HepG2 (cell line): ENCODE results near the gene DSEL. TPM values are rescaled to one million over a fixed set of nuclear protein-coding genes. Genes with fewer than 3 reads are reported as not detected.

ENCODE experiments used
- CREB3 ChIP-seq: sonication (generic); formaldehyde crosslinking; IDR thresholded peaks from 2 replicates; pipeline ENCODE4 v1.5.0; 2020; ENCODE audit warnings: missing genetic modification reagents
- ELF4 ChIP-seq: sonication (generic); formaldehyde crosslinking; IDR thresholded peaks from 2 replicates; pipeline ENCODE4 v1.5.0; 2020; ENCODE audit warnings: missing genetic modification reagents, mild to moderate bottlenecking, moderate library complexity, borderline replicate concordance
- GABPA ChIP-seq, 2 experiments: IDR thresholded peaks; 2 replicates each; pipeline ENCODE4 v1.6.1; 2011 to 2016; ENCODE audit warnings: low read depth in 2 of 2, low read length in 1 of 2, missing biosample characterization in 1 of 2, missing genetic modification characterization in 1 of 2
- GPBP1L1 ChIP-seq: sonication (generic); formaldehyde crosslinking; IDR thresholded peaks from 2 replicates; pipeline ENCODE4 v1.5.0; 2020; ENCODE audit warnings: mild to moderate bottlenecking, missing genetic modification reagents
- HDAC1 ChIP-seq: sonication (generic); formaldehyde crosslinking; IDR thresholded peaks from 2 replicates; pipeline ENCODE4 v1.5.1; 2020; ENCODE audit warnings: mild to moderate bottlenecking, missing genetic modification reagents
- HIVEP1 ChIP-seq: sonication (generic); formaldehyde crosslinking; IDR thresholded peaks from 2 replicates; pipeline ENCODE4 v1.4.0; 2020; ENCODE audit warnings: mild to moderate bottlenecking, missing genetic modification reagents
- KAT2B ChIP-seq: fragments of 150-350 bp; IDR thresholded peaks from 2 replicates; pipeline ENCODE4 v1.6.1; 2014; ENCODE audit warnings: low read depth, low read length, borderline replicate concordance
- KDM1A ChIP-seq: IDR thresholded peaks from 2 replicates; pipeline ENCODE4 v1.6.1; 2016; ENCODE audit warnings: missing compliant biosample characterization
- MAFG ChIP-seq: sonication (generic); formaldehyde crosslinking; IDR thresholded peaks from 2 replicates; pipeline ENCODE4 v1.5.1; 2020; ENCODE audit warnings: mild to moderate bottlenecking, missing genetic modification reagents
- MBNL3 ChIP-seq: fragments of 250-450 bp; sonication (Bioruptor Pico); conservative IDR thresholded peaks from 2 replicates; pipeline ENCODE4 v1.8.0; 2022; ENCODE audit warnings: mild to moderate bottlenecking, inconsistent platforms
- MXD3 ChIP-seq: IDR thresholded peaks from 2 replicates; pipeline ENCODE4 v1.6.1; 2016; ENCODE audit warnings: mild to moderate bottlenecking, missing biosample characterization, missing genetic modification reagents
- MYPOP ChIP-seq: sonication (generic); formaldehyde crosslinking; IDR thresholded peaks from 2 replicates; pipeline ENCODE4 v1.8.1; 2023; ENCODE audit warnings: mild to moderate bottlenecking, moderate library complexity, missing genetic modification reagents
- RCOR2 ChIP-seq: IDR thresholded peaks from 2 replicates; pipeline ENCODE4 v1.6.1; 2016; ENCODE audit warnings: missing biosample characterization, missing genetic modification reagents
- RNF2 ChIP-seq: fragments of 450-650 bp; conservative IDR thresholded peaks from 2 replicates; pipeline ENCODE4 v1.6.1; 2016; ENCODE audit warnings: low read depth
- SAFB2 ChIP-seq: sonication (generic); formaldehyde crosslinking; IDR thresholded peaks from 2 replicates; pipeline ENCODE4 v1.5.1; 2020; ENCODE audit warnings: missing genetic modification reagents, low read depth, mild to moderate bottlenecking, borderline replicate concordance
- XRCC5 ChIP-seq: fragments of 200-400 bp; formaldehyde crosslinking; optimal IDR thresholded peaks from 2 replicates; pipeline ENCODE3; 2017; ENCODE audit warnings: mild to moderate bottlenecking, low read length
- ZBTB21 ChIP-seq: sonication (generic); formaldehyde crosslinking; IDR thresholded peaks from 2 replicates; pipeline ENCODE4 v1.4.0; 2020; ENCODE audit warnings: missing genetic modification reagents
- ZNF350 ChIP-seq: sonication (generic); formaldehyde crosslinking; IDR thresholded peaks from 2 replicates; pipeline ENCODE4 v1.4.0; 2020; ENCODE audit warnings: mild to moderate bottlenecking, low read depth, missing genetic modification reagents, borderline replicate concordance
- ZNF782 ChIP-seq: sonication (generic); formaldehyde crosslinking; IDR thresholded peaks from 2 replicates; pipeline ENCODE4 v1.4.0; 2020; ENCODE audit warnings: missing genetic modification reagents, mild to moderate bottlenecking, borderline replicate concordance
- ZSCAN29 ChIP-seq: sonication (generic); formaldehyde crosslinking; conservative IDR thresholded peaks from 2 replicates; pipeline ENCODE4 v1.4.0; 2020; ENCODE audit warnings: mild to moderate bottlenecking, missing genetic modification reagents
- polyA plus RNA-seq, 8 experiments: library from polyadenylated mRNA; depleted of rRNA in 3 of 8; stranded (reverse) in 7 of 8; unstranded in 1 of 8; fragments of >200 nt; fragmentation: Illumina TruSeq in 4 of 8; extraction: Trizol in 4 of 8; gene quantifications; 2 replicates each; pipeline versions ENCODE4 v1.2.1 to v1.2.3, GENCODE V29; 2011 to 2016; ENCODE audit warnings: low read depth in 4 of 8, missing spikeins in 1 of 8, mixed read lengths in 1 of 8; ENCODE audit not compliant: insufficient read depth in 1 of 8
- total RNA-seq, 5 experiments: library from RNA; depleted of rRNA; stranded (reverse); fragments of >200 nt; fragmentation: Illumina TruSeq; extraction: Trizol; gene quantifications; 2 replicates each; pipeline ENCODE4 v1.2.3, GENCODE V29; 2016; ENCODE audit warnings: low read depth in 1 of 5
- TF ChIP-seq, protein P1 (sequence below): conservative IDR thresholded peaks from 2 replicates; pipeline ENCODE4 v1.6.1; 2018; ENCODE audit warnings: missing genetic modification reagents
- TF ChIP-seq, protein P2 (sequence below): sonication (generic); formaldehyde crosslinking; IDR thresholded peaks from 2 replicates; pipeline ENCODE4 v1.4.0; 2020; ENCODE audit warnings: missing genetic modification reagents

DSEL gene
- total and polyA plus RNA-seq, 2 of the 13 experiments (the other 11 are each of a cell fraction or from before 2014, with no cell fraction given), result 0.07 to 0.11 TPM

DNA sequence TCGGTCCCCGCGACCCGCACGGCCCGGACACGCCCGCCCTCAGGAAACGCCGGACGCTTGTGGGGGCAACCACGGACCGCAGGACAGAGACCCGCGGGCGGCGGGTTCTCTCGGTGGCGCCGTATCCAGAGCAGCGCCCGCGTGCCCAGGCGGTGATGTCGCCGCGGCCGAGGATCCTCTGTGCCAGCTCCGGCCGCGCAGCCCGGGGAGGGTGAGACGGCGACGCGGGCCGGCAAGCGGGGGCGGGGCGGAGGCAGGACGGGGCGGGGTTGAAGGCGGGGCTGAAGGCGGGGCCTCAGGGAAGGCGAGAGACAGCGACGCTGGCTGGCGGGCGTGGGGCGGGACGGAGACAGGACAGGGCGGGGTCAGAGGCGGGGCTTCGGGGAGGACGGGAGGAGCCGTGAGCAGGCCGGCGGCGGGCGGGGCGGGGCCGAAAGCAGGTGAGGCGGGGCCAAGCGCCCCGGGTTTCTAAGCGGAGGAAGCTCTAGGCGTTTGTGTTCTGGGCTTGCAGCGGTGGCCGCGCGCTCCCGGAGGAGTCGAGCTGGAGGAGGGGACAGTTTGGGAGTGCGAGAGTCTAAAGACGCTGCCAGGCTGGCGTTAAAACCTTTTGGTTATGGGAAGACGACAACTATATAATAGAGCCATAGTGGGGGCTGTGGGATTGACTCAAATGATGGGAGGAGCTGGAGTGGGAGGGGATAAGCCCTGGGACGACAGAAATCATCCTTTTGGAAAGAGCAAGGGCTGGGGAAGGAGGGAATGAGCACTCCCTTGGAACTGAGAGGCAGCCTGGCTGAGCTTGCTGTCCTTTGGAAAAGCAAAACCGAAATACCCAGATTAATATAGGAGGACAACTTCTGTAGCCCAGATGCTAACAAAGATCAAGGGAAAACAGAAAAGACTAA lies at the start of gene DSEL (continued):
- TF ChIP-seq, protein P1, sequence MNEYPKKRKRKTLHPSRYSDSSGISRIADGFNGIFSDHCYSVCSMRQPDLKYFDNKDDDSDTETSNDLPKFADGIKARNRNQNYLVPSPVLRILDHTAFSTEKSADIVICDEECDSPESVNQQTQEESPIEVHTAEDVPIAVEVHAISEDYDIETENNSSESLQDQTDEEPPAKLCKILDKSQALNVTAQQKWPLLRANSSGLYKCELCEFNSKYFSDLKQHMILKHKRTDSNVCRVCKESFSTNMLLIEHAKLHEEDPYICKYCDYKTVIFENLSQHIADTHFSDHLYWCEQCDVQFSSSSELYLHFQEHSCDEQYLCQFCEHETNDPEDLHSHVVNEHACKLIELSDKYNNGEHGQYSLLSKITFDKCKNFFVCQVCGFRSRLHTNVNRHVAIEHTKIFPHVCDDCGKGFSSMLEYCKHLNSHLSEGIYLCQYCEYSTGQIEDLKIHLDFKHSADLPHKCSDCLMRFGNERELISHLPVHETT, result no peak
- TF ChIP-seq RNF2 (0 out of 2 replicates have a peak, but pooled peaks have one; percentile 58), GABPA (IDR thresholded peaks at IDR 0.05; ENCODE audit: low read depth, low read length) (no peak), GABPA (CRISPR knock-in tag; IDR thresholded peaks at IDR 0.05; ENCODE audit: low read depth) (no peak), ZNF350 (CRISPR knock-in tag) (no peak), ZSCAN29 (no peak), ZBTB21 (CRISPR knock-in tag) (no peak), ZNF782 (CRISPR knock-in tag) (no peak), ELF4 (CRISPR knock-in tag) (no peak), MYPOP (no peak), RCOR2 (CRISPR knock-in tag) (no peak), MXD3 (CRISPR knock-in tag) (0 out of 2 replicates have a peak, but pooled peaks have one; percentile 42), MAFG (CRISPR knock-in tag) (no peak), KDM1A (CRISPR knock-in tag) (no peak), MBNL3 (CRISPR knock-in tag) (no peak), GPBP1L1 (CRISPR knock-in tag) (no peak), KAT2B (no peak), XRCC5 (no peak), SAFB2 (CRISPR knock-in tag) (no peak), CREB3 (CRISPR knock-in tag) (no peak), HDAC1 (no peak), HIVEP1 (CRISPR knock-in tag) (peak; percentile 2; the same call in 1 of the 2 replicates)
- TF ChIP-seq, protein P2, sequence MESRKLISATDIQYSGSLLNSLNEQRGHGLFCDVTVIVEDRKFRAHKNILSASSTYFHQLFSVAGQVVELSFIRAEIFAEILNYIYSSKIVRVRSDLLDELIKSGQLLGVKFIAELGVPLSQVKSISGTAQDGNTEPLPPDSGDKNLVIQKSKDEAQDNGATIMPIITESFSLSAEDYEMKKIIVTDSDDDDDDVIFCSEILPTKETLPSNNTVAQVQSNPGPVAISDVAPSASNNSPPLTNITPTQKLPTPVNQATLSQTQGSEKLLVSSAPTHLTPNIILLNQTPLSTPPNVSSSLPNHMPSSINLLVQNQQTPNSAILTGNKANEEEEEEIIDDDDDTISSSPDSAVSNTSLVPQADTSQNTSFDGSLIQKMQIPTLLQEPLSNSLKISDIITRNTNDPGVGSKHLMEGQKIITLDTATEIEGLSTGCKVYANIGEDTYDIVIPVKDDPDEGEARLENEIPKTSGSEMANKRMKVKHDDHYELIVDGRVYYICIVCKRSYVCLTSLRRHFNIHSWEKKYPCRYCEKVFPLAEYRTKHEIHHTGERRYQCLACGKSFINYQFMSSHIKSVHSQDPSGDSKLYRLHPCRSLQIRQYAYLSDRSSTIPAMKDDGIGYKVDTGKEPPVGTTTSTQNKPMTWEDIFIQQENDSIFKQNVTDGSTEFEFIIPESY (CRISPR knock-in tag), result no peak
